ENCODE data around the gene CST4.
"Not testable (repeated sequence)": the region's sequence is repeated elsewhere in the genome, so short reads cannot be mapped to it uniquely, and the experiment has no call there.

CST4 gene

GRCh38 chr20:23688684-23689398 is at the start of gene CST4:
Gene CST4, minus strand, starts transcription at chr20:23689038. Its CDS starts 69 bp downstream, at chr20:23688969.
- H3K36me3 Mint-ChIP-seq (ENCODE audit: low read depth); H3K4me1 Mint-ChIP-seq (ENCODE audit: low read depth); intact Hi-C loops (cut with micrococcal nuclease); H3K9me3 Mint-ChIP-seq; H3K4me3 Mint-ChIP-seq; H3K27me3 Mint-ChIP-seq; H3K27ac Mint-ChIP-seq: not testable (repeated sequence)

GRCh38 chr20:23735391-23735790 is 46.6 kb upstream of the CST4 start:
- H3K4me1 Mint-ChIP-seq (ENCODE audit: low read depth); H3K36me3 Mint-ChIP-seq (ENCODE audit: low read depth); H3K27ac Mint-ChIP-seq; intact Hi-C loops (cut with micrococcal nuclease); H3K27me3 Mint-ChIP-seq; H3K9me3 Mint-ChIP-seq; H3K4me3 Mint-ChIP-seq: not testable (repeated sequence)

DNA sequence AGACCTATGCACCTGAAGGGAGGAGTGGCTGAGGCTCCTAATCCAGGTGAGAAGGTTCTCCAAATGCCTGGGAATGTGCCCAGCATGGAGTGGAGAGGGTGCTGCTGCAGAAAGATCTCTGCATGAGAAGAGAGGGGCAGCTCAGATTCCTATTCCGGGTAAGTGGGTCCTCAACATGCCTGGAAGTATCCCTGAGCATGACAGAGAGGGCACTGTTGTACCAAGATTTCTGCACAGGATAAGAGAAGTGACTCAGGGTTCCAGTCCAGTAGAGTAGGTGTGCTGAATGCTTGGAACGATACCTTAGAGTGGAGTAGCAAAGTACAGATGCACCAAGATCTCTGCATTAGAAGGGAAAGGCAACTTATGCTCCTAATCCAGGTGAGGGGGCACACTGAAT is 46.1 kb upstream of the CST4 start:
- H3K4me3 Mint-ChIP-seq; H3K27ac Mint-ChIP-seq; H3K4me1 Mint-ChIP-seq (ENCODE audit: low read depth); intact Hi-C loops (cut with micrococcal nuclease); H3K36me3 Mint-ChIP-seq (ENCODE audit: low read depth); H3K9me3 Mint-ChIP-seq; H3K27me3 Mint-ChIP-seq: not testable (repeated sequence)

- H3K9me3 Mint-ChIP-seq; H3K27me3 Mint-ChIP-seq; H3K27ac Mint-ChIP-seq; H3K4me3 Mint-ChIP-seq; H3K4me1 Mint-ChIP-seq (ENCODE audit: low read depth); H3K36me3 Mint-ChIP-seq (ENCODE audit: low read depth); intact Hi-C loops (cut with micrococcal nuclease): not testable (repeated sequence)
These were observed 45.6 kb upstream of the CST4 start for GRCh38 chr20:23734440-23734839.

DNA sequence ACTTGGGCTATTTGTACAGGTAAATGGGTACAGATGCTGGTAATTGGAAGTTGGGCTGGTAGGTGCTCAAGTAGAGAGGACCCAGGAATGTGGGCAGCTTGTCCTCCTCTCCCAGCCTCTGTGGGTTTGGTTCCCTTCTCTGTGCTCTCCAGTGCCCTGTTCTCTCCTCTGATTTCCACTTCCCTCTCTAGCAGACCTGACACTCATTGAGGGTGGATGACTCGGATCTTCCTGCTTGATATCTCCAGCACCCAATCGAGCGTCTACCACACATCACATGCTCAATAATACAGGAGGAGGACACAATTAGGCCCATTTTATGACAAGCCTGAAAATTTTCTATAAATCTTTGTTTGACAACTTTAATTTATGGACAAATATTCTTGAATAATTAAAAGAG is 38.2 kb upstream of the CST4 start:
- H3K4me3 Mint-ChIP-seq, result no peak overlapping the region
- intact Hi-C loops (cut with micrococcal nuclease), result no loop called here
- no peaks in the 10 kb centered on the region for H3K4me1 Mint-ChIP-seq (ENCODE audit: low read depth)
- H3K36me3 Mint-ChIP-seq (ENCODE audit: low read depth), result no peaks in the 10 kb centered on the region
- no peaks in the 10 kb centered on the region for H3K9me3 Mint-ChIP-seq
- H3K27me3 Mint-ChIP-seq, result peaks cover 3% of the 10 kb centered on the region
- no peak overlapping the region for H3K27ac Mint-ChIP-seq

- Mint-ChIP-seq H3K27ac (no peak overlapping the region), H3K36me3 (ENCODE audit: low read depth) (no peaks in the 10 kb centered on the region), H3K27me3 (peaks cover 4% of the 10 kb centered on the region), H3K9me3 (no peaks in the 10 kb centered on the region), H3K4me3 (no peak overlapping the region), H3K4me1 (ENCODE audit: low read depth) (no peaks in the 10 kb centered on the region)
- intact Hi-C loops (cut with micrococcal nuclease), result no loop called here
These were observed 36.3 kb upstream of the CST4 start for GRCh38 chr20:23725102-23725501.

DNA sequence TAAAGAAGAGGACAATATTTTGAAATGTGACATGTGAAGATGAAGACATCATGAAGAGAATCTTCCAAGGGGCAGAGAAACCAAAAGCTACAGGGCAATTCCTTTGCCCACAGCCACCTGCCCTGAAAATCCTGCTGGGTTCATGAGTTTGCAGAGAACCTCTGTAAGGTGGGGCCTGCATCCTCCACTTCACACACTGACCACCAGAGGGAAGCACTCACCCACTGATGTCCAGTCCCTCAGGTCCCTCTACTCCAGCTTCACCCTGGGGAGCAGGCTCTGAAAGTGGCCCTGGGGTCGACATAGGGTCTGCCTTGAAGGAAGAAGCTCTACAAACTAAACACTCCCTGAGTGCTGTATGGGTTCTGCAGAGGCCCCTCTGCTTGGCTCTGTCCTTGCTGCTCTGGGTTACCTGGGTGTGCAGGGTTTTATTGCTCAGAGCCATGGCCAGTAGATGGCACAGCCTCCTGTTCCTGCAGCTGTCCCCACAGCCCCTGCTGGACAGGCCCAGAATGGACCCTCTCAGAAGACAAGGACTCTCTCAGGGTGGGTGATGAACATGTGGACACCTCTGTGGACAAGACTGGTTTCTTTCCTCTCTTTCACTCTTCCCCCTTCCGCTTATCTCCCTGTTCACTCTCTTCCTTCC is 34.9 kb upstream of the CST4 start:
- H3K9me3 Mint-ChIP-seq, result not testable (repeated sequence)

GRCh38 chr20:23722851-23723250 is 34.0 kb upstream of the CST4 start:
- not testable (repeated sequence) for H3K9me3 Mint-ChIP-seq; H3K4me1 Mint-ChIP-seq (ENCODE audit: low read depth)

More for the DNA sequence above, 34.9 kb upstream of the CST4 start:
- H3K27me3 Mint-ChIP-seq; intact Hi-C loops (cut with micrococcal nuclease); H3K4me1 Mint-ChIP-seq (ENCODE audit: low read depth); H3K36me3 Mint-ChIP-seq (ENCODE audit: low read depth); H3K4me3 Mint-ChIP-seq; H3K27ac Mint-ChIP-seq: not testable (repeated sequence)

GRCh38 chr20:23721962-23722361 is 33.1 kb upstream of the CST4 start:
- Mint-ChIP-seq H3K9me3 (no peaks in the 10 kb centered on the region), H3K27me3 (peaks cover 8% of the 10 kb centered on the region), H3K36me3 (ENCODE audit: low read depth) (no peaks in the 10 kb centered on the region), H3K4me3 (no peak overlapping the region), H3K4me1 (ENCODE audit: low read depth) (no peaks in the 10 kb centered on the region), H3K27ac (no peak overlapping the region)
- intact Hi-C loops (cut with micrococcal nuclease), result no loop called here

More at GRCh38 chr20:23722851-23723250, 34.0 kb upstream of the CST4 start:
- H3K4me3 Mint-ChIP-seq; H3K36me3 Mint-ChIP-seq (ENCODE audit: low read depth); H3K27me3 Mint-ChIP-seq; H3K27ac Mint-ChIP-seq; intact Hi-C loops (cut with micrococcal nuclease): not testable (repeated sequence)

GRCh38 chr20:23719351-23719750 is 30.5 kb upstream of the CST4 start:
- H3K36me3 Mint-ChIP-seq (ENCODE audit: low read depth); intact Hi-C loops (cut with micrococcal nuclease); H3K9me3 Mint-ChIP-seq; H3K4me3 Mint-ChIP-seq; H3K27ac Mint-ChIP-seq; H3K4me1 Mint-ChIP-seq (ENCODE audit: low read depth); H3K27me3 Mint-ChIP-seq: not testable (repeated sequence)

DNA sequence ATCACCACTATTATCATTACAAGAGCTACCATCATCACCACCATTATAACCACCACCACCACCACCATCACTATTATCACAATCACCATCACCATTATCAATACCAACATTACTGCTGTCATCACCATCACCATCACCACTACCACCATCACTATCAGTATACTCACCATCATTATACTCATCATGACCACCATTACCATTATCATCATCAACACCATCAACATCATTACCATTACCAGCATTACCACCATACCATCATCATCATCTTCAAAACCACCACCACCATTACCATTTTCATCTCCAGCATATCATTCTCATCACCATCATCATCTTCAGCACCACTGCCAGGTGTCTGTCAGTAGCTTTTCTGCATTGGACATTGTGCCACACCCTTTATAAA is 22.9 kb upstream of the CST4 start:
- H3K27me3 Mint-ChIP-seq; H3K4me1 Mint-ChIP-seq (ENCODE audit: low read depth); intact Hi-C loops (cut with micrococcal nuclease); H3K36me3 Mint-ChIP-seq (ENCODE audit: low read depth); H3K4me3 Mint-ChIP-seq; H3K9me3 Mint-ChIP-seq; H3K27ac Mint-ChIP-seq: not testable (repeated sequence)

- H3K36me3 Mint-ChIP-seq (ENCODE audit: low read depth), result no peaks in the 10 kb centered on the region
- no peak overlapping the region for H3K4me3 Mint-ChIP-seq
- no peaks in the 10 kb centered on the region for H3K4me1 Mint-ChIP-seq (ENCODE audit: low read depth)
- intact Hi-C loops (cut with micrococcal nuclease), result no loop called here
- no peaks in the 10 kb centered on the region for H3K9me3 Mint-ChIP-seq
- H3K27ac Mint-ChIP-seq, result no peak overlapping the region
- peaks cover 2% of the 10 kb centered on the region for H3K27me3 Mint-ChIP-seq
These were observed 21.9 kb upstream of the CST4 start for GRCh38 chr20:23710771-23711170.

- intact Hi-C loops (cut with micrococcal nuclease), result no loop called here
- Mint-ChIP-seq H3K27me3 (peaks cover 11% of the 10 kb centered on the region), H3K36me3 (ENCODE audit: low read depth) (no peaks in the 10 kb centered on the region), H3K9me3 (no peaks in the 10 kb centered on the region), H3K4me3 (no peak overlapping the region), H3K27ac (no peak overlapping the region), H3K4me1 (ENCODE audit: low read depth) (no peaks in the 10 kb centered on the region)
These were observed 17.1 kb upstream of the CST4 start for GRCh38 chr20:23705895-23706294.

GRCh38 chr20:23702021-23702420 is 13.2 kb upstream of the CST4 start:
- intact Hi-C loops (cut with micrococcal nuclease), result no loop called here
- Mint-ChIP-seq H3K27me3 (peaks cover 15% of the 10 kb centered on the region), H3K4me3 (no peak overlapping the region), H3K9me3 (no peaks in the 10 kb centered on the region), H3K27ac (no peak overlapping the region), H3K4me1 (ENCODE audit: low read depth) (no peaks in the 10 kb centered on the region), H3K36me3 (ENCODE audit: low read depth) (no peaks in the 10 kb centered on the region)

GRCh38 chr20:23700931-23701330 is 12.1 kb upstream of the CST4 start:
- Mint-ChIP-seq H3K4me1 (ENCODE audit: low read depth) (no peaks in the 10 kb centered on the region), H3K36me3 (ENCODE audit: low read depth) (no peaks in the 10 kb centered on the region), H3K4me3 (no peak overlapping the region), H3K27ac (no peak overlapping the region), H3K9me3 (no peaks in the 10 kb centered on the region), H3K27me3 (peaks cover 16% of the 10 kb centered on the region)
- intact Hi-C loops (cut with micrococcal nuclease), result no loop called here

All from dendritic cell treated with granulocyte-macrophage colony-stimulating factor and Interleukin-4, amounts not matched to agents 40 ng/mL and 50 ng/mL, for 4 days (primary cell).